Pulmonary artery endothelial cell (primary cell): ENCODE data around the gene MALRD1. TPM values are rescaled to one million over a fixed set of nuclear protein-coding genes. Genes with fewer than 3 reads are reported as not detected.

Source experiments
- DNase-seq: peaks from one replicate; pipeline ENCODE4 v3.0.0-alpha.2; 2011; ENCODE audit warnings: low read depth, low spot score
- total RNA-seq: library from RNA; depleted of rRNA; stranded (reverse); fragments of >200 nt; gene quantifications from 2 replicates; pipeline ENCODE4 v1.2.3, GENCODE V29; 2014

Gene MALRD1
- total RNA-seq, 1 donor from 2014 or later: not detected

- DNase-seq: no peak
Observed at GRCh38 chr10:19347621-19348020, 299.0 kb downstream of the MALRD1 start.

GRCh38 chr10:19367176-19367575 lies 318.6 kb downstream of the MALRD1 start:
- no peak for DNase-seq

- DNase-seq: no peak
Observed at GRCh38 chr10:19373988-19374387, 325.4 kb downstream of the MALRD1 start.

GRCh38 chr10:19385846-19386450 lies 337.3 kb downstream of the MALRD1 start:
- DNase-seq: no peak

GRCh38 chr10:19408924-19409323 lies 360.3 kb downstream of the MALRD1 start:
- no peak for DNase-seq

GRCh38 chr10:19411119-19411518 lies 362.5 kb downstream of the MALRD1 start:
- DNase-seq: no peak

- no peak for DNase-seq
Observed at GRCh38 chr10:19412531-19412930, 363.9 kb downstream of the MALRD1 start.

GRCh38 chr10:19416164-19416563 lies 367.6 kb downstream of the MALRD1 start:
- DNase-seq: no peak

- no peak for DNase-seq
Observed at GRCh38 chr10:19417740-19418139, 369.1 kb downstream of the MALRD1 start.

GRCh38 chr10:19421674-19422073 lies 373.1 kb downstream of the MALRD1 start:
- DNase-seq: no peak

GRCh38 chr10:19426034-19426433 lies 377.4 kb downstream of the MALRD1 start:
- no peak for DNase-seq

GRCh38 chr10:19431622-19432351 lies 383.2 kb downstream of the MALRD1 start:
- DNase-seq: no peak

- no peak for DNase-seq
Observed at GRCh38 chr10:19449860-19450259, 401.3 kb downstream of the MALRD1 start.

- DNase-seq: no peak
Observed at GRCh38 chr10:19451356-19451755, 402.8 kb downstream of the MALRD1 start.

- DNase-seq: no peak
Observed at GRCh38 chr10:19451937-19452336, 403.3 kb downstream of the MALRD1 start.

- DNase-seq: no peak
Observed at GRCh38 chr10:19453967-19454366, 405.4 kb downstream of the MALRD1 start.

GRCh38 chr10:19461588-19461987 lies 413.0 kb downstream of the MALRD1 start:
- no peak for DNase-seq

GRCh38 chr10:19466709-19467108 lies 418.1 kb downstream of the MALRD1 start:
- no peak for DNase-seq

- DNase-seq: no peak
Observed at GRCh38 chr10:19468413-19468812, 419.8 kb downstream of the MALRD1 start.

- no peak for DNase-seq
Observed at GRCh38 chr10:19469521-19469920, 420.9 kb downstream of the MALRD1 start.

- no peak for DNase-seq
Observed at GRCh38 chr10:19479854-19480253, 431.3 kb downstream of the MALRD1 start.

GRCh38 chr10:19480353-19480752 lies 431.8 kb downstream of the MALRD1 start:
- no peak for DNase-seq

- DNase-seq: no peak
Observed at GRCh38 chr10:19483421-19483820, 434.8 kb downstream of the MALRD1 start.
